HepG2 (cell line): ENCODE results near the gene ZNF726.

ENCODE experiments used
- ARNTL ChIP-seq: sonication (generic); formaldehyde crosslinking; IDR thresholded peaks from 2 replicates; pipeline ENCODE4 v1.4.0; 2020; ENCODE audit warnings: mild to moderate bottlenecking, missing genetic modification reagents
- CTCF ChIP-seq: sonication (generic); formaldehyde crosslinking; IDR thresholded peaks from 2 replicates; pipeline ENCODE4 v1.5.0; 2020; ENCODE audit warnings: mild to moderate bottlenecking, missing genetic modification reagents, moderate library complexity
- EZH2 ChIP-seq: conservative IDR thresholded peaks from 2 replicates; pipeline ENCODE4 v1.6.1; 2012; ENCODE audit warnings: mild to moderate bottlenecking, low read depth, low read length, moderate library complexity
- FOXK1 ChIP-seq: sonication (generic); formaldehyde crosslinking; IDR thresholded peaks from 2 replicates; pipeline ENCODE4 v1.4.0; 2020; ENCODE audit warnings: low read depth, missing genetic modification reagents, borderline replicate concordance
- RAD21 ChIP-seq: fragments of 450-650 bp; formaldehyde crosslinking; IDR thresholded peaks from 2 replicates; pipeline ENCODE4 v1.5.0; 2020; ENCODE audit warnings: mild to moderate bottlenecking
- SKIL ChIP-seq: sonication (generic); formaldehyde crosslinking; IDR thresholded peaks from 2 replicates; pipeline ENCODE4 v1.8.0; 2022; ENCODE audit warnings: missing genetic modification reagents, mild to moderate bottlenecking, moderate library complexity, borderline replicate concordance
- YY1 ChIP-seq: IDR thresholded peaks from 2 replicates; pipeline ENCODE4 v1.6.1; 2011; ENCODE audit warnings: low read length, low read depth, moderate library complexity, mild to moderate bottlenecking; ENCODE audit not compliant: insufficient read depth, insufficient replicate concordance
- ZNF546 ChIP-seq: sonication (generic); formaldehyde crosslinking; conservative IDR thresholded peaks from 2 replicates; pipeline ENCODE4 v1.8.1; 2023; ENCODE audit warnings: mild to moderate bottlenecking, missing genetic modification reagents
- ZZZ3 ChIP-seq: sonication (generic); formaldehyde crosslinking; IDR thresholded peaks from 2 replicates; pipeline ENCODE4 v1.4.0; 2020; ENCODE audit warnings: missing genetic modification reagents, mild to moderate bottlenecking, borderline replicate concordance
- TF ChIP-seq, protein P1 (sequence below): sonication (generic); formaldehyde crosslinking; IDR thresholded peaks from 2 replicates; pipeline ENCODE4 v1.5.0; 2020; ENCODE audit warnings: missing genetic modification reagents, mild to moderate bottlenecking, borderline replicate concordance
- TF ChIP-seq, protein P2 (sequence below): sonication (generic); formaldehyde crosslinking; IDR thresholded peaks from 2 replicates; pipeline ENCODE4 v1.4.0; 2020; ENCODE audit warnings: missing genetic modification reagents
- TF ChIP-seq, protein P3 (sequence below): sonication (generic); formaldehyde crosslinking; conservative IDR thresholded peaks from 2 replicates; pipeline ENCODE4 v1.4.0; 2020; ENCODE audit warnings: missing genetic modification reagents

DNA sequence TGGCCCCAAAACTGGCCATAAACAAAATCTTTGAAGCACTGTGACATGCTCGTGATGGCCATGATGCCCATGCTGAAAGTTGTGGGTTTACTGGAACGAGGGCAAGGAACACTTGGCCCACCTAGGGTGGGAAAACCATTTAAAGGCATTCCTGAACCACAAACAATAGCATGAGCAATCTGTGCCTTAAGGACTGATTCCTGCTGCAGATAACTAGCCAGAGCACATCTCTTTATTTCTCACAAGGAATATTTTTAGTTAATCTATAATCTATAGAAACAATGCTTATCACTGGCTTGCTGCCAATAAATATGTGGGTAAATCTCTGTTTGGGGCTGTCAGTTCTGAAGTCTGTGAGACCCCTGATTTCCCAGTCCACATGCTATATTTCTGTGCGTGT, 10.3 kb upstream of the ZNF726 start:
- TF ChIP-seq ZNF546 (CRISPR knock-in tag) (no peak), SKIL (CRISPR knock-in tag) (no peak), ARNTL (no peak), EZH2 (no peak), CTCF (CRISPR knock-in tag) (no peak), ZZZ3 (CRISPR knock-in tag) (no peak), FOXK1 (no peak), YY1 (no peak), RAD21 (no peak)
- TF ChIP-seq, protein P1, sequence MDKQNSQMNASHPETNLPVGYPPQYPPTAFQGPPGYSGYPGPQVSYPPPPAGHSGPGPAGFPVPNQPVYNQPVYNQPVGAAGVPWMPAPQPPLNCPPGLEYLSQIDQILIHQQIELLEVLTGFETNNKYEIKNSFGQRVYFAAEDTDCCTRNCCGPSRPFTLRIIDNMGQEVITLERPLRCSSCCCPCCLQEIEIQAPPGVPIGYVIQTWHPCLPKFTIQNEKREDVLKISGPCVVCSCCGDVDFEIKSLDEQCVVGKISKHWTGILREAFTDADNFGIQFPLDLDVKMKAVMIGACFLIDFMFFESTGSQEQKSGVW, result no peak
- TF ChIP-seq, protein P2, sequence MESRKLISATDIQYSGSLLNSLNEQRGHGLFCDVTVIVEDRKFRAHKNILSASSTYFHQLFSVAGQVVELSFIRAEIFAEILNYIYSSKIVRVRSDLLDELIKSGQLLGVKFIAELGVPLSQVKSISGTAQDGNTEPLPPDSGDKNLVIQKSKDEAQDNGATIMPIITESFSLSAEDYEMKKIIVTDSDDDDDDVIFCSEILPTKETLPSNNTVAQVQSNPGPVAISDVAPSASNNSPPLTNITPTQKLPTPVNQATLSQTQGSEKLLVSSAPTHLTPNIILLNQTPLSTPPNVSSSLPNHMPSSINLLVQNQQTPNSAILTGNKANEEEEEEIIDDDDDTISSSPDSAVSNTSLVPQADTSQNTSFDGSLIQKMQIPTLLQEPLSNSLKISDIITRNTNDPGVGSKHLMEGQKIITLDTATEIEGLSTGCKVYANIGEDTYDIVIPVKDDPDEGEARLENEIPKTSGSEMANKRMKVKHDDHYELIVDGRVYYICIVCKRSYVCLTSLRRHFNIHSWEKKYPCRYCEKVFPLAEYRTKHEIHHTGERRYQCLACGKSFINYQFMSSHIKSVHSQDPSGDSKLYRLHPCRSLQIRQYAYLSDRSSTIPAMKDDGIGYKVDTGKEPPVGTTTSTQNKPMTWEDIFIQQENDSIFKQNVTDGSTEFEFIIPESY (CRISPR knock-in tag), result no peak
- TF ChIP-seq, protein P3, sequence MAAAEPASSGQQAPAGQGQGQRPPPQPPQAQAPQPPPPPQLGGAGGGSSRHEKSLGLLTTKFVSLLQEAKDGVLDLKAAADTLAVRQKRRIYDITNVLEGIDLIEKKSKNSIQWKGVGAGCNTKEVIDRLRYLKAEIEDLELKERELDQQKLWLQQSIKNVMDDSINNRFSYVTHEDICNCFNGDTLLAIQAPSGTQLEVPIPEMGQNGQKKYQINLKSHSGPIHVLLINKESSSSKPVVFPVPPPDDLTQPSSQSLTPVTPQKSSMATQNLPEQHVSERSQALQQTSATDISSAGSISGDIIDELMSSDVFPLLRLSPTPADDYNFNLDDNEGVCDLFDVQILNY (CRISPR knock-in tag), result no peak
